ENCODE data around the gene CCDC12.

GRCh38 chr3:46900007-46900292, 76.6 kb downstream of the CCDC12 start:
- no peak for TF ChIP-seq CTCF (IDR thresholded peaks at IDR 0.05)
- TF ChIP-seq EZH2 (IDR thresholded peaks at IDR 0.05), result no peak
- no peak for TF ChIP-seq EZH2phosphoT487 (IDR thresholded peaks at IDR 0.05)
